NB4 (cell line): ENCODE results near the gene DPP10.

Source experiments
- DNase-seq: peaks from one replicate; pipeline ENCODE4 v3.0.0; 2010; ENCODE audit warnings: low read depth
- H3K4me3 ChIP-seq: one replicate; pipeline ENCODE4 v1.5.1; 2011; ENCODE audit warnings: mild to moderate bottlenecking, low read depth, low read length, moderate library complexity
- MYC ChIP-seq: IDR thresholded peaks from 2 replicates; pipeline ENCODE4 v1.6.1; 2011; ENCODE audit warnings: low read depth, low read length
- POLR2A ChIP-seq: IDR thresholded peaks from 2 replicates; pipeline ENCODE4 v1.6.1; 2011; ENCODE audit warnings: mild to moderate bottlenecking; ENCODE audit not compliant: insufficient read length; ENCODE audit errors: extremely low read depth
- TF ChIP-seq, protein P1 (sequence below): IDR thresholded peaks from 2 replicates; pipeline ENCODE4 v1.6.1; 2011; ENCODE audit warnings: low read depth, low read length
- TF ChIP-seq, protein P2 (sequence below): IDR thresholded peaks from one replicate; pipeline ENCODE4 v1.5.1; 2012; ENCODE audit warnings: low read depth, low read length

DPP10 gene

DNA sequence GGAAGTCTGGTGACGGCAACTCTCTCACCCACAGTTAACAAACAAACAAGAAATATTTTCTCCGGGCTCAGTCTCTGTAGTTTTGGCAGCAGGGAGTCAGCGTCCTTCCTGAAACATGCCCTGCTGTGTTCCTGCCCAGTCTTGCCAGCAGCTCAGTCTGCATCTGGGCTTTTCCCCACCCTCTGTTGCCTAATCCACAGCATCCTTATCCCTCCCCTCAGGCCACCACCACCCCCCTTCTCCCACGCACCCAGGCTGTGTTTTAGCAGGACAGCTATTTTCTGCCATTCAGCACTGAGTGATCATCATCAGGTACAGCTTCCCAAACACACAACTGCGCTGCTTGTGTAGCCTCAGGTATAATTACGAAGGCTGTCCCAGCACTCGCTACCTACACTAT, 168.2 kb downstream of the DPP10 start:
- H3K4me3 ChIP-seq, result no peak overlapping the region
- no peak for TF ChIP-seq MYC
- TF ChIP-seq, protein P1, sequence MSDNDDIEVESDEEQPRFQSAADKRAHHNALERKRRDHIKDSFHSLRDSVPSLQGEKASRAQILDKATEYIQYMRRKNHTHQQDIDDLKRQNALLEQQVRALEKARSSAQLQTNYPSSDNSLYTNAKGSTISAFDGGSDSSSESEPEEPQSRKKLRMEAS, result no peak
- no peak for TF ChIP-seq POLR2A
- TF ChIP-seq, protein P2, sequence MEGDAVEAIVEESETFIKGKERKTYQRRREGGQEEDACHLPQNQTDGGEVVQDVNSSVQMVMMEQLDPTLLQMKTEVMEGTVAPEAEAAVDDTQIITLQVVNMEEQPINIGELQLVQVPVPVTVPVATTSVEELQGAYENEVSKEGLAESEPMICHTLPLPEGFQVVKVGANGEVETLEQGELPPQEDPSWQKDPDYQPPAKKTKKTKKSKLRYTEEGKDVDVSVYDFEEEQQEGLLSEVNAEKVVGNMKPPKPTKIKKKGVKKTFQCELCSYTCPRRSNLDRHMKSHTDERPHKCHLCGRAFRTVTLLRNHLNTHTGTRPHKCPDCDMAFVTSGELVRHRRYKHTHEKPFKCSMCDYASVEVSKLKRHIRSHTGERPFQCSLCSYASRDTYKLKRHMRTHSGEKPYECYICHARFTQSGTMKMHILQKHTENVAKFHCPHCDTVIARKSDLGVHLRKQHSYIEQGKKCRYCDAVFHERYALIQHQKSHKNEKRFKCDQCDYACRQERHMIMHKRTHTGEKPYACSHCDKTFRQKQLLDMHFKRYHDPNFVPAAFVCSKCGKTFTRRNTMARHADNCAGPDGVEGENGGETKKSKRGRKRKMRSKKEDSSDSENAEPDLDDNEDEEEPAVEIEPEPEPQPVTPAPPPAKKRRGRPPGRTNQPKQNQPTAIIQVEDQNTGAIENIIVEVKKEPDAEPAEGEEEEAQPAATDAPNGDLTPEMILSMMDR, result no peak
- peak; percentile 6 for DNase-seq

DNA sequence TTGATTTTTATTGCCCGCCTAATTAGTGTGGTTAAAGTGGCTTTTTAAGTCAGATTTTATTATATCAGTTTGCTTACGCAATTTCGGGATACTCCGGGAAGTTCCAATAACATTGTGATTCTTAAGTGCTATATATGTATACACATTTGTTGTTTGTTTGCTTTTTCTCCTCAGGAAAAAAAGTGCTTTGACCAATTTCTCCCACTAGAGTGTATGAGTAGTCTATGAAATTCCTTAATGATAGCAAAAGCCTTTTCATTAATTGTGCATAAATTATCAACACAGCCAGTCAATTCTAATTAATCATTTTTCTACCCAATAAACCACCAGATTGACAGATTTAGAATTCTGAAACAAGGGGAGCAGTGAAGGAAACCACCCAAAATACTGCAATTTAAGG, 172.2 kb downstream of the DPP10 start:
- H3K4me3 ChIP-seq, result no peak overlapping the region
- DNase-seq, result no peak
- TF ChIP-seq POLR2A (no peak), MYC (no peak)
- TF ChIP-seq, protein P1, result no peak
- TF ChIP-seq, protein P2, result no peak

DNA sequence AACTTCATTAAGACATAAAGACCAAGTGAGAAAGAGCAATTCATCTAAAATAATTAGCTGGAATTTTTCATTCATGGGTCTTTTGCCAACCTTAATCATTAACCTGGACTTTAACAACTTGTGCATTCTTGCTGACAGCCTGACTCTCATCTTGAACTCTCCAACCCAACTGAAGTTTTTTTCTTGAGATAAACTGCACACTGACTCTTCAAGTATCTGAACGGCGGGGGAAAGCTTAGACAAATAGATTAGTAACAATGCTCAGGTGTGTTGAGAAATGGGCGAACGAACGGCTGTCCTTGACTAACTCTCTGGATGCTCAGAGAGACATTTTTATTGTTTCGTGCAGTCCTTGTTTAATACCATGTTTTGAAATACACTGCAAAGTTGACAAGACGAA, 186.0 kb downstream of the DPP10 start:
- H3K4me3 ChIP-seq, result no peak overlapping the region
- TF ChIP-seq, protein P2, result no peak
- TF ChIP-seq, protein P1, result no peak
- TF ChIP-seq MYC (no peak), POLR2A (no peak)
- no peak for DNase-seq

DNA sequence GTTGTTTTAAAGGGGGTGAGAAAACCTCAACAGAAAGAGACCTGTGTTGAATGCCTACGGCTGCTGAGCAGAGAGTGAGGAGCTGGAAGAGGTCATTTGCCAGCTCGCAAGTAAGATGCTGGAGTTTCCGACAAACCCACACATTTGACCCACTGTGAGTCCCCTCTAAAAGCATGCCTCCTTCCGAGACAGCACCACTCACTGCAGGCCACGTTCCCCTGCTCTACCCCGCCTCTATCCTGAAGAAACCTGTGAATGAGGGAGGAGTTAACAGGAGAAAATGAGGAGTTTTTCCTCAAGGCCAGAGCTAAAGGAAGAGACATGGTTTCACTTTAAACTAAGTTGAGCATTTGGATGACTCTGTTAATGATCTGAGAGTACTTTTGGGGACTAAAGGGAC, 188.7 kb downstream of the DPP10 start:
- no peak overlapping the region for H3K4me3 ChIP-seq
- TF ChIP-seq, protein P1, result no peak
- TF ChIP-seq, protein P2, result no peak
- TF ChIP-seq MYC (no peak), POLR2A (no peak)
- no peak for DNase-seq

DNA sequence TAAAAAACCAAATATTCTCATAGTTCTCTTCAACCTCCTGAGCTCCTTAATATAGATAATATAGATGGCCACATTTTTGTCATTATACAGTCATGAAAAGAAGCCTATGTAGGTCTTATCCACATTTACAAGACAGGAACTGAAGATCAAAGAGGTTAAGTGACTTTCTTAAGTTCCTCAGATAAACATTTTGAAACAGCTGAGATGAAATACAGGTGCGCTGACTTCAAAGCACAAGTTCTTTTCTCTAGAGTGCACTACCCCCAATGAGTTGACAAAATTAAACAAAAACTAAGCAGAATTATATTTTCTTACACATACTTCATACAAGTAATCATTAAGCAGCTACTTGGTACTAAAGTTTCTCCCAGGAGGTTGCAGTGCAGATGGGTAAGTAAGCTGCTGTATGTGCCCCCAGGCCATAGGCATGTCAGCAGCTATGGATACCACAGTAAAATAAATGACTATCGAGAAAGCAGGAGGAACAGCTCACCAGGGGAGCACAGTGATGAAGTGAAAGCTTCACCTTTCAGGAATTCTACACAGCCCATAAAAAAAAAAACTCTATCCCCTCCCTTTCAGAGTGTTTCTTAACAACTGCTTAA, 199.8 kb downstream of the DPP10 start:
- no peak for DNase-seq
- H3K4me3 ChIP-seq, result no peak overlapping the region
- TF ChIP-seq POLR2A, result no peak
- no peak for TF ChIP-seq MYC
- TF ChIP-seq, protein P2, result no peak
- TF ChIP-seq, protein P1, result no peak
